HG02678 (cell line): ENCODE measurements around the gene MAN1A1.
A peak's percentile ranks its signal among the peaks of the same experiment; 100 is the strongest.
"Not testable (repeated sequence)": the region's sequence is repeated elsewhere in the genome, so short reads cannot be mapped to it uniquely, and the experiment has no call there.

Source experiments
- ATAC-seq: cut with Tn5 transposase; IDR thresholded peaks from one replicate; pipeline ENCODE4 v1.9.1; 2021; ENCODE audit warnings: mild to moderate bottlenecking, moderate library complexity; ENCODE audit not compliant: unreplicated experiment

The MAN1A1 gene

GRCh38 chr6:119349361-119350201, at the start of gene MAN1A1:
TSS of gene MAN1A1 (minus strand) at chr6:119349761. CDS start at chr6:119349065, 696 bp downstream.
- peak; percentile 73 for ATAC-seq

- ATAC-seq: peak; percentile 76
Measured at GRCh38 chr6:119395192-119395591, 45.6 kb upstream of the MAN1A1 start.

GRCh38 chr6:119390247-119390793, 40.8 kb upstream of the MAN1A1 start:
- no peak for ATAC-seq

GRCh38 chr6:119385994-119386393, 36.4 kb upstream of the MAN1A1 start:
- no peak for ATAC-seq

GRCh38 chr6:119384444-119384843, 34.9 kb upstream of the MAN1A1 start:
- ATAC-seq: no peak

GRCh38 chr6:119379809-119380208, 30.2 kb upstream of the MAN1A1 start:
- ATAC-seq: no peak

GRCh38 chr6:119377043-119377442, 27.5 kb upstream of the MAN1A1 start:
- ATAC-seq: not testable (repeated sequence)

GRCh38 chr6:119370080-119370479, 20.5 kb upstream of the MAN1A1 start:
- no peak for ATAC-seq

- ATAC-seq: no peak
Measured at GRCh38 chr6:119368921-119369320, 19.4 kb upstream of the MAN1A1 start.

- no peak for ATAC-seq
Measured at GRCh38 chr6:119361209-119361608, 11.6 kb upstream of the MAN1A1 start.

GRCh38 chr6:119360262-119360915, 10.8 kb upstream of the MAN1A1 start:
- no peak for ATAC-seq

- ATAC-seq: no peak
Measured at GRCh38 chr6:119355890-119356289, 6.3 kb upstream of the MAN1A1 start.

GRCh38 chr6:119355157-119355556, 5.6 kb upstream of the MAN1A1 start:
- ATAC-seq: no peak

- no peak for ATAC-seq
Measured at GRCh38 chr6:119353696-119354095, 4.1 kb upstream of the MAN1A1 start.

GRCh38 chr6:119352001-119352400, 2.4 kb upstream of the MAN1A1 start:
- ATAC-seq: no peak

GRCh38 chr6:119350952-119351372, 1.4 kb upstream of the MAN1A1 start:
- ATAC-seq: no peak

GRCh38 chr6:119350202-119350951, 816 bp upstream of the MAN1A1 start:
- ATAC-seq: peak; percentile 11

- no peak for ATAC-seq
Measured at GRCh38 chr6:119348748-119349360, 707 bp downstream of the MAN1A1 start.

GRCh38 chr6:119348096-119348747, 1.3 kb downstream of the MAN1A1 start:
- ATAC-seq: peak; percentile 22

- peak; percentile 29 for ATAC-seq
Measured at GRCh38 chr6:119347466-119348095, 2.0 kb downstream of the MAN1A1 start.
